Measurements from ENCODE around the gene UBL4A. TPM values are rescaled to one million over a fixed set of nuclear protein-coding genes. Genes with fewer than 3 reads are reported as not detected.
A peak's percentile ranks its signal among the peaks of the same experiment; 100 is the strongest.

Gene UBL4A
- total and polyA plus RNA-seq, 2 of the 13 experiments (the other 11 are each of a cell fraction or from before 2014, with no cell fraction given) = 16.8 to 25.5 TPM

DNA sequence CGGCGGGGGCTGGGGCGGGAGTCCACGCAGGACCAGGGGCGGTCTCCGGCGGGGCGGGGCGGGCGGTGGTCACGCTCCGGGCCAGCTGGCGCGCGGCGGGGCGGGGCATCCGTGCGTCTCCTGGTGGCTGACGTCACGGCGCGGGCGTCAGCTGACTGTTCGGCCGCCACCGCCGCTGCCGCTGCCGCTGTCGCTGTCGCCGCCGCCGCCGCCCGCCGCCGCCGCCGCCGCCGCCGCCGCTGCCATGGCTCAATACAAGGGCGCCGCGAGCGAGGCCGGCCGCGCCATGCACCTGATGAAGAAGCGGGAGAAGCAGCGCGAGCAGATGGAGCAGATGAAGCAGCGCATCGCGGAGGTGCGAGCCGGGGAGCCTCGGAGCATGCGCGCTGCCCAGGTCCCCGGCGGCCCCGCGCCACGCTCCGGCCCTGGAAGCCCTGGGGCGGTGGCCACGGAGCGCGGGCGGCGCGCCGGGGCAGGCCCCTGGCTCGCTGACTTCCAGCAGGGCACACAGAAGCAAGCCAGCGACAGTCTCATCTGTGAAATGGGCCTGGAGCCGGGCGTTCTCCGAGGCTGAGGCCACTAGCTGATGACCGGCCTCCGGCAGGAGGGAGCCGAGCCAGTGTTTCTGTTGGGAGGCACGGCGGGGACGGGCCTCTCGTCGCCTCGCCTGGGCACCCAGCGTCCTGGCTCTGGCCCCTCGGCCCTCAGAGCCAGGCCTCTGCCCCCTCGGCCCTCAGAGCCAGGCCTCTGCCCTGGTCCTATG is 42.2 kb downstream of the UBL4A start, which contains the start of gene FAM50A (continued):
- no peak for TF ChIP-seq RORA (CRISPR knock-in tag; IDR thresholded peaks at IDR 0.05)
- TF ChIP-seq, protein P1, sequence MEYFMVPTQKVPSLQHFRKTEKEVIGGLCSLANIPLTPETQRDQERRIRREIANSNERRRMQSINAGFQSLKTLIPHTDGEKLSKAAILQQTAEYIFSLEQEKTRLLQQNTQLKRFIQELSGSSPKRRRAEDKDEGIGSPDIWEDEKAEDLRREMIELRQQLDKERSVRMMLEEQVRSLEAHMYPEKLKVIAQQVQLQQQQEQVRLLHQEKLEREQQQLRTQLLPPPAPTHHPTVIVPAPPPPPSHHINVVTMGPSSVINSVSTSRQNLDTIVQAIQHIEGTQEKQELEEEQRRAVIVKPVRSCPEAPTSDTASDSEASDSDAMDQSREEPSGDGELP (IDR thresholded peaks at IDR 0.05; ENCODE audit: borderline replicate concordance, low read depth) = peak; percentile 61; the same call in 1 of the 2 replicates
- no peak for TF ChIP-seq GRHL1 (CRISPR knock-in tag; conservative IDR thresholded peaks at IDR 0.05)
- TF ChIP-seq TP53 (CRISPR knock-in tag; conservative IDR thresholded peaks at IDR 0.05) = no peak
- no peak for TF ChIP-seq SALL1 (CRISPR knock-in tag; IDR thresholded peaks at IDR 0.05)
- TF ChIP-seq, protein P2, sequence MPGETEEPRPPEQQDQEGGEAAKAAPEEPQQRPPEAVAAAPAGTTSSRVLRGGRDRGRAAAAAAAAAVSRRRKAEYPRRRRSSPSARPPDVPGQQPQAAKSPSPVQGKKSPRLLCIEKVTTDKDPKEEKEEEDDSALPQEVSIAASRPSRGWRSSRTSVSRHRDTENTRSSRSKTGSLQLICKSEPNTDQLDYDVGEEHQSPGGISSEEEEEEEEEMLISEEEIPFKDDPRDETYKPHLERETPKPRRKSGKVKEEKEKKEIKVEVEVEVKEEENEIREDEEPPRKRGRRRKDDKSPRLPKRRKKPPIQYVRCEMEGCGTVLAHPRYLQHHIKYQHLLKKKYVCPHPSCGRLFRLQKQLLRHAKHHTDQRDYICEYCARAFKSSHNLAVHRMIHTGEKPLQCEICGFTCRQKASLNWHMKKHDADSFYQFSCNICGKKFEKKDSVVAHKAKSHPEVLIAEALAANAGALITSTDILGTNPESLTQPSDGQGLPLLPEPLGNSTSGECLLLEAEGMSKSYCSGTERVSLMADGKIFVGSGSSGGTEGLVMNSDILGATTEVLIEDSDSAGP (CRISPR knock-in tag; IDR thresholded peaks at IDR 0.05; ENCODE audit: borderline replicate concordance) = no peak
- TF ChIP-seq ZSCAN21 (CRISPR knock-in tag; IDR thresholded peaks at IDR 0.05; ENCODE audit: borderline replicate concordance) = no peak
- no peak for TF ChIP-seq ZNF549 (CRISPR knock-in tag; IDR thresholded peaks at IDR 0.05)
- peak; percentile 63 for TF ChIP-seq ZFX (CRISPR knock-in tag; IDR thresholded peaks at IDR 0.05; ENCODE audit: low read depth)
- TF ChIP-seq DBP (CRISPR knock-in tag; IDR thresholded peaks at IDR 0.05; ENCODE audit: not compliant biosample characterization) = no peak
- no peak for TF ChIP-seq KDM1A (CRISPR knock-in tag; IDR thresholded peaks at IDR 0.05)
- TF ChIP-seq ZNF224 (CRISPR knock-in tag; IDR thresholded peaks at IDR 0.05) = no peak
- peak; percentile 34; the same call in 1 of the 2 replicates for TF ChIP-seq UBTF (CRISPR knock-in tag; IDR thresholded peaks at IDR 0.05)
- peak; percentile 39; the same call in 1 of the 2 replicates for TF ChIP-seq RBFOX2 (IDR thresholded peaks at IDR 0.05; ENCODE audit: low read depth, low read length)
- TF ChIP-seq JDP2 (CRISPR knock-in tag; IDR thresholded peaks at IDR 0.05; ENCODE audit: borderline replicate concordance) = no peak
- TF ChIP-seq ZMAT3 (CRISPR knock-in tag; conservative IDR thresholded peaks at IDR 0.05) = no peak
- TF ChIP-seq ZNF639 (CRISPR knock-in tag; conservative IDR thresholded peaks at IDR 0.05) = no peak
- TF ChIP-seq RARG (CRISPR knock-in tag; IDR thresholded peaks at IDR 0.05; ENCODE audit: low read depth) = no peak
